GM06990 (cell line): Measurements from ENCODE around the gene RD3L.

ENCODE experiments used
- DNase-seq: peaks from one replicate; pipeline ENCODE4 v3.0.0-alpha.2; 2011; ENCODE audit not compliant: insufficient read length; ENCODE audit errors: extremely low read depth
- H3K27me3 ChIP-seq: replicated peaks from 2 replicates; pipeline ENCODE4 v1.6.0; 2011; ENCODE audit warnings: low read length; ENCODE audit not compliant: control insufficient read depth, insufficient read depth
- H3K36me3 ChIP-seq: 2 replicates; pipeline ENCODE4 v1.5.1; 2011; ENCODE audit warnings: low read length; ENCODE audit not compliant: control insufficient read depth, insufficient read depth
- H3K4me3 ChIP-seq: replicated peaks from 2 replicates; pipeline ENCODE4 v1.5.1; 2011; ENCODE audit warnings: low read depth, mild to moderate bottlenecking, control low read depth, low read length
- TF ChIP-seq, protein P1 (sequence below): IDR thresholded peaks from 2 replicates; pipeline ENCODE4 v1.5.1; 2011; ENCODE audit warnings: low read length, control low read depth, mild to moderate bottlenecking, inconsistent platforms; ENCODE audit not compliant: insufficient read depth, poor library complexity, severe bottlenecking

Gene RD3L

DNA sequence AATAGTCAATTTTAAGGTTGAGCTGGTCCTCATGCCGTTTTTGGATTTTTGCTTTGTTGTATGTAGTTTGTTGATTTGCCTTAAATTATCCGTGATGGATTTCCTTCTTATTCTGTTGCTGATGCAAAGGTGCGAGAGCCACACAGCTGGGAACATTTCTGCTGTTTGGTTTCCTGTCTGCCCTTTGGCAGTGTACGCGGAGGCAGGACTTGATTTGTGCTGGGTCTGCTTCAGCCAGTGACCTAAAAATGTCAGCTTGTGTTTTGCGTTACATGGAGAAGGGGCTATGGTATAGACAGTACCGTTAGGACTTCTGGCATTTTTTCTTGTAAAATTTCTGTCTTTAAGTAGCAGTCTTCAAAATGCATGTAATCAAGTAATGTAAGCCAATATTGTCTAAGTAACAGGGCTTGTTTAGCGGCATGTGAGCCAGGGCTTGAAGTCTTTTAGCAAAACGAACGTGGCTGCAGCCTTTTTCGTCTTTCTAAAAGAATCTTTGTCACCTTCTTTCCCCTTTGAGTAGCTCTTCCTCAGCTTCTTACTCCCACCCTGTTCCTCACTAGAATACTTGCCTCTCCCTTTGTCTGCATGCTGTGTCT lies 18.2 kb upstream of the RD3L start:
- Histone ChIP-seq H3K27me3 (no peaks in the 10 kb centered on the region), H3K4me3 (no peak overlapping the region), H3K36me3 (no peaks in the 10 kb centered on the region)
- TF ChIP-seq, protein P1, sequence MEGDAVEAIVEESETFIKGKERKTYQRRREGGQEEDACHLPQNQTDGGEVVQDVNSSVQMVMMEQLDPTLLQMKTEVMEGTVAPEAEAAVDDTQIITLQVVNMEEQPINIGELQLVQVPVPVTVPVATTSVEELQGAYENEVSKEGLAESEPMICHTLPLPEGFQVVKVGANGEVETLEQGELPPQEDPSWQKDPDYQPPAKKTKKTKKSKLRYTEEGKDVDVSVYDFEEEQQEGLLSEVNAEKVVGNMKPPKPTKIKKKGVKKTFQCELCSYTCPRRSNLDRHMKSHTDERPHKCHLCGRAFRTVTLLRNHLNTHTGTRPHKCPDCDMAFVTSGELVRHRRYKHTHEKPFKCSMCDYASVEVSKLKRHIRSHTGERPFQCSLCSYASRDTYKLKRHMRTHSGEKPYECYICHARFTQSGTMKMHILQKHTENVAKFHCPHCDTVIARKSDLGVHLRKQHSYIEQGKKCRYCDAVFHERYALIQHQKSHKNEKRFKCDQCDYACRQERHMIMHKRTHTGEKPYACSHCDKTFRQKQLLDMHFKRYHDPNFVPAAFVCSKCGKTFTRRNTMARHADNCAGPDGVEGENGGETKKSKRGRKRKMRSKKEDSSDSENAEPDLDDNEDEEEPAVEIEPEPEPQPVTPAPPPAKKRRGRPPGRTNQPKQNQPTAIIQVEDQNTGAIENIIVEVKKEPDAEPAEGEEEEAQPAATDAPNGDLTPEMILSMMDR = no peak
- no peak for DNase-seq

DNA sequence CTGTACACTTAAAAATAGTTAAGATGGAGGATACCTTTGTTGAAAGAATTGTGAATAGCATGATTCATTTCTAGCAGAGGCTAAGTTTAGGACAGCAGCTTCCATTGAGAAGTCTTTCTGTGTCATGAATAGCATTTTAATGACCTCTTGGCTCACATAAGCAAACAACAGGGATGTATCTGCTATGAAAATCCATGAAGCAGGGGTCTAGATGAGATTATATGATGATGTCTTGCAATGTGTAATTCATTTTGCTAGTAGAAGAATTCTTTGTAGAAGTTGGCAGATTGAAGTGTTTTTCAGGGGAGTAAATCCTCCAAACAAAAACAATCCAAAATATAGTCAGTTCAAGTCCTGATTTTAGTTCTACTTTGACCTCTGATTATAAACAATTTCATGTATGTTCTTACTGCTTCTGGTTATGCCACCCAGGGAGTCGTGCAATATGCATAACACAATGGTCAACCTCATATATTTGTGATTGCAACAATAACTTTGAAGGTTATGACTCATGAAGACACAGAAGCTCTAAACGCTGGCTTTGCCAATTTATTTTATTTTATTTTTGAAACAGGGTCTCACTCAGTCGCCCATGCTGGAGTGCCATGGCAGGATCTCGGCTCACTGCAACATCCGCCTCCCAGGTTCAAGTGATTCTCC lies 6.9 kb upstream of the RD3L start:
- TF ChIP-seq, protein P1 = no peak
- Histone ChIP-seq H3K4me3 (no peak overlapping the region), H3K36me3 (no peaks in the 10 kb centered on the region), H3K27me3 (no peaks in the 10 kb centered on the region; the same call in 1 of the 2 replicates)
- no peak for DNase-seq

DNA sequence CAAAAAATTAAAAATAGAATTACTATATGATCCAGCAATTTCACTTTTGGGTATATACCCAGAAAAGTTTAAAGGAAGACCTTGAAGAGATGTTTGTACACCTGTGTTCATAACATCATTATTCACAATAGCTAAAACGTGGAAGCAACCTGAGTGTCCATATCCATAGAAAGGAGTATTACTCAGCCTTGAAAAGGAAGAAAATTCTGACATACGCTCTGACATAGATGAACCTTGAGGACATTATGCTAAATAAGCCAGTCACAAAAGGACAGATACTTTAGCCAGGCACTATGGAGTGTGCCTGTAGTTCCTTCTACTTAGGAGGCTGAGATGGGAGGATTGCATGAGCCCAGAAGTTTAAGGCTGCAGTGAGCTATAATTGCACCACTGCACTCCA lies 6.1 kb upstream of the RD3L start:
- no peaks in the 10 kb centered on the region for H3K27me3 ChIP-seq
- DNase-seq = no peak
- TF ChIP-seq, protein P1 = no peak
- no peak overlapping the region for H3K4me3 ChIP-seq
- no peaks in the 10 kb centered on the region for H3K36me3 ChIP-seq

DNA sequence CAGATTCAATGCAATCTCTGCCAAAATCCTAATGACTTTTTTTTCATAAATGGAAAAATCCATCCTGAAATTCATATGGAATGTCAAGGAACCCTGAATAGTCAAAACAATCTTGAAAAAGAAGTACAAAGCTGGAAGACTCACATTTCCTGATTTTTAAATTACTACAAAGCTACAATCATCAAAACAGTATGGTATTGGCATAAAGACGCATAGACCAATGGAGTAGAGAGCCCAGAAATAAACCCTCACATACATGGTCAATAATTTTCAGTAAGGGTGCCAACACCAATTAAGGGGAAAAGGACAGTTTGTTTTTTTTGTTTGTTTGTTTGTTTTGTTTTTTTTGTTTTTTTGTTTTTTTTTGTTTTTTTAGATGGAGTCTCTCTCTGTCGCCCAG lies 4.6 kb upstream of the RD3L start:
- no peak for DNase-seq
- no peaks in the 10 kb centered on the region for H3K27me3 ChIP-seq
- H3K4me3 ChIP-seq = no peak overlapping the region
- TF ChIP-seq, protein P1 = no peak
- no peaks in the 10 kb centered on the region for H3K36me3 ChIP-seq

DNA sequence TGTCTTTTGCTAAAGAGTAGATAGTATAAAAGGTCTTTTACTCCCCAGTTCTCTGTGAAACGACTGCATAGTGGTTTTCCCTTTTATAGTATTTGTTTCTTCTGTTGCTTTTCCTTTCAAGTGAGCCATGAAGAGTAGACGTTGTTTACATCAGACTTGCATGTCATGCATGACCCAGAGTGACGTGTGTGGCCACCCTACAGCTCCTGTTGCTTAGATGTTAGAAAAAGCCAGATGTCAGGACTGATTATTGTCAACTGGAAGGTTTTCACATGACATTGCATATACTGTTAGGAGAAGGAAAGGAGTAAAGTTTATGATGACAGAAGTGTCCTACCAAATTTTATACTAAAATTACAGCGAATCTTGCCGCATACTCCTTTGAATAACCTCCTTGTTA lies 1.3 kb upstream of the RD3L start:
- TF ChIP-seq, protein P1 = no peak
- Histone ChIP-seq H3K4me3 (no peak overlapping the region), H3K27me3 (no peaks in the 10 kb centered on the region; the same call in 1 of the 2 replicates), H3K36me3 (no peaks in the 10 kb centered on the region)
- no peak for DNase-seq
